ENCODE measurements around the gene TSHZ2. TPM values are rescaled to one million over a fixed set of nuclear protein-coding genes. Genes with fewer than 3 reads are reported as not detected.

The TSHZ2 gene
- total RNA-seq, 1 experiment from 2014 or later: 0.20 TPM

- TF ChIP-seq JAZF1 (CRISPR knock-in tag; IDR thresholded peaks at IDR 0.05): no peak
- TF ChIP-seq SMAD4 (CRISPR knock-in tag; IDR thresholded peaks at IDR 0.05): no peak
- TF ChIP-seq, protein P1, sequence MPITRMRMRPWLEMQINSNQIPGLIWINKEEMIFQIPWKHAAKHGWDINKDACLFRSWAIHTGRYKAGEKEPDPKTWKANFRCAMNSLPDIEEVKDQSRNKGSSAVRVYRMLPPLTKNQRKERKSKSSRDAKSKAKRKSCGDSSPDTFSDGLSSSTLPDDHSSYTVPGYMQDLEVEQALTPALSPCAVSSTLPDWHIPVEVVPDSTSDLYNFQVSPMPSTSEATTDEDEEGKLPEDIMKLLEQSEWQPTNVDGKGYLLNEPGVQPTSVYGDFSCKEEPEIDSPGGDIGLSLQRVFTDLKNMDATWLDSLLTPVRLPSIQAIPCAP (CRISPR knock-in tag; IDR thresholded peaks at IDR 0.05): no peak
- TF ChIP-seq HMGA2 (CRISPR knock-in tag; IDR thresholded peaks at IDR 0.05): no peak
- no peak for TF ChIP-seq FOXJ3 (CRISPR knock-in tag; IDR thresholded peaks at IDR 0.05; ENCODE audit: borderline replicate concordance)
- no peak for TF ChIP-seq NR2C2 (CRISPR knock-in tag; IDR thresholded peaks at IDR 0.05)
- TF ChIP-seq, protein P2, sequence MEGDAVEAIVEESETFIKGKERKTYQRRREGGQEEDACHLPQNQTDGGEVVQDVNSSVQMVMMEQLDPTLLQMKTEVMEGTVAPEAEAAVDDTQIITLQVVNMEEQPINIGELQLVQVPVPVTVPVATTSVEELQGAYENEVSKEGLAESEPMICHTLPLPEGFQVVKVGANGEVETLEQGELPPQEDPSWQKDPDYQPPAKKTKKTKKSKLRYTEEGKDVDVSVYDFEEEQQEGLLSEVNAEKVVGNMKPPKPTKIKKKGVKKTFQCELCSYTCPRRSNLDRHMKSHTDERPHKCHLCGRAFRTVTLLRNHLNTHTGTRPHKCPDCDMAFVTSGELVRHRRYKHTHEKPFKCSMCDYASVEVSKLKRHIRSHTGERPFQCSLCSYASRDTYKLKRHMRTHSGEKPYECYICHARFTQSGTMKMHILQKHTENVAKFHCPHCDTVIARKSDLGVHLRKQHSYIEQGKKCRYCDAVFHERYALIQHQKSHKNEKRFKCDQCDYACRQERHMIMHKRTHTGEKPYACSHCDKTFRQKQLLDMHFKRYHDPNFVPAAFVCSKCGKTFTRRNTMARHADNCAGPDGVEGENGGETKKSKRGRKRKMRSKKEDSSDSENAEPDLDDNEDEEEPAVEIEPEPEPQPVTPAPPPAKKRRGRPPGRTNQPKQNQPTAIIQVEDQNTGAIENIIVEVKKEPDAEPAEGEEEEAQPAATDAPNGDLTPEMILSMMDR (IDR thresholded peaks at IDR 0.05): no peak
- no peak for TF ChIP-seq TEAD1 (CRISPR knock-in tag; IDR thresholded peaks at IDR 0.05)
- no peak for TF ChIP-seq ZNF232 (CRISPR knock-in tag; IDR thresholded peaks at IDR 0.05)
- TF ChIP-seq NFATC4 (CRISPR knock-in tag; IDR thresholded peaks at IDR 0.05): no peak
- TF ChIP-seq SOX15 (CRISPR knock-in tag; IDR thresholded peaks at IDR 0.05): no peak
- no peak for TF ChIP-seq NR1H2 (CRISPR knock-in tag; IDR thresholded peaks at IDR 0.05)
- no peak for TF ChIP-seq TP53 (CRISPR knock-in tag; IDR thresholded peaks at IDR 0.05)
- TF ChIP-seq ELF4 (CRISPR knock-in tag; IDR thresholded peaks at IDR 0.05; ENCODE audit: low read depth): no peak
- TF ChIP-seq CREB1 (CRISPR knock-in tag; IDR thresholded peaks at IDR 0.05): no peak
- no peak for TF ChIP-seq ZNF423 (CRISPR knock-in tag; IDR thresholded peaks at IDR 0.05)
- TF ChIP-seq ZNF281 (CRISPR knock-in tag; IDR thresholded peaks at IDR 0.05): no peak
- no peak for TF ChIP-seq ZNF396 (CRISPR knock-in tag; IDR thresholded peaks at IDR 0.05; ENCODE audit: borderline replicate concordance)
- ATAC-seq (no peak), DNase-seq (ENCODE audit: low spot score) (no peak)
- CTCF ChIA-PET: no interaction called here
- Mint-ChIP-seq H3K27ac (no peak overlapping the region), H3K9me3 (peaks cover 9% of the 10 kb centered on the region), H3K4me1 (no peaks in the 10 kb centered on the region; the same call in 1 of the 2 replicates), H3K27me3 (ENCODE audit: low read depth) (no peaks in the 10 kb centered on the region), H3K36me3 (no peaks in the 10 kb centered on the region), H3K4me3 (no peak overlapping the region)
- POLR2A ChIA-PET: no interaction called here
Measured at GRCh38 chr20:53055367-53056067, 83.4 kb downstream of the TSHZ2 start.

DNA sequence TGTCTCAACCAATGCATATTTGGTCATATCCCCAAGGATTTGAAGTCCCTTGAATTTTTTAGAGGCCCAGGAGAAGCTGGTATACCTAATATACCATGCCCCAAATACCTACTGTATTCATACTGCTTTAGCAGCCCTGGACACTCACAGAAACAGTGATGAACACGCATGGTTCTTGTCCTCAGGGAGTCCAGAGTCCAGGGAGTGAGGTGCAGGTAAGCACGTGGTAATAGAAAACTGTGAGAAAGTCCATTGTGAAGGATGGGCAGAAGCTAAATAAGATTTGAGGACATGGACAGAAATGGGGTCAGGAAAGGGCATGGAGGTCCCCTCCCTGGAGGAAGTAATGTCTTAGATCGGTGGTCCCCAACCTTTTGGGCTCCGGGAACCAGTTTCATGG lies 85.4 kb downstream of the TSHZ2 start:
- no peak for ATAC-seq
- ChIA-PET POLR2A (no interaction called here), CTCF (no interaction called here)
- H3K9me3 Mint-ChIP-seq: peaks cover 9% of the 10 kb centered on the region
- no peak overlapping the region for H3K27ac Mint-ChIP-seq
- DNase-seq (ENCODE audit: low spot score): no peak
- H3K4me1 Mint-ChIP-seq: no peaks in the 10 kb centered on the region; the same call in 1 of the 2 replicates
- no peaks in the 10 kb centered on the region for H3K27me3 Mint-ChIP-seq (ENCODE audit: low read depth)
- TF ChIP-seq RELA (CRISPR knock-in tag; IDR thresholded peaks at IDR 0.05; ENCODE audit: borderline replicate concordance): no peak
- no peak for TF ChIP-seq NR1H2 (CRISPR knock-in tag; IDR thresholded peaks at IDR 0.05)
- TF ChIP-seq HMGA2 (CRISPR knock-in tag; IDR thresholded peaks at IDR 0.05): no peak
- TF ChIP-seq, protein P3, sequence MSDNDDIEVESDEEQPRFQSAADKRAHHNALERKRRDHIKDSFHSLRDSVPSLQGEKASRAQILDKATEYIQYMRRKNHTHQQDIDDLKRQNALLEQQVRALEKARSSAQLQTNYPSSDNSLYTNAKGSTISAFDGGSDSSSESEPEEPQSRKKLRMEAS (CRISPR knock-in tag; IDR thresholded peaks at IDR 0.05): no peak
- no peak for TF ChIP-seq ZNF512 (CRISPR knock-in tag; IDR thresholded peaks at IDR 0.05; ENCODE audit: borderline replicate concordance)
- no peak for TF ChIP-seq IRF2 (CRISPR knock-in tag; IDR thresholded peaks at IDR 0.05; ENCODE audit: borderline replicate concordance, low read depth)
- TF ChIP-seq CREM (CRISPR knock-in tag; IDR thresholded peaks at IDR 0.05): no peak
- TF ChIP-seq, protein P4, sequence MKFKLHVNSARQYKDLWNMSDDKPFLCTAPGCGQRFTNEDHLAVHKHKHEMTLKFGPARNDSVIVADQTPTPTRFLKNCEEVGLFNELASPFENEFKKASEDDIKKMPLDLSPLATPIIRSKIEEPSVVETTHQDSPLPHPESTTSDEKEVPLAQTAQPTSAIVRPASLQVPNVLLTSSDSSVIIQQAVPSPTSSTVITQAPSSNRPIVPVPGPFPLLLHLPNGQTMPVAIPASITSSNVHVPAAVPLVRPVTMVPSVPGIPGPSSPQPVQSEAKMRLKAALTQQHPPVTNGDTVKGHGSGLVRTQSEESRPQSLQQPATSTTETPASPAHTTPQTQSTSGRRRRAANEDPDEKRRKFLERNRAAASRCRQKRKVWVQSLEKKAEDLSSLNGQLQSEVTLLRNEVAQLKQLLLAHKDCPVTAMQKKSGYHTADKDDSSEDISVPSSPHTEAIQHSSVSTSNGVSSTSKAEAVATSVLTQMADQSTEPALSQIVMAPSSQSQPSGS (CRISPR knock-in tag; IDR thresholded peaks at IDR 0.05; ENCODE audit: borderline replicate concordance, low read depth): no peak
- TF ChIP-seq MYBL2 (CRISPR knock-in tag; IDR thresholded peaks at IDR 0.05): no peak
- no peaks in the 10 kb centered on the region for H3K36me3 Mint-ChIP-seq
- H3K4me3 Mint-ChIP-seq: no peak overlapping the region

Data from WTC11 (cell line).